Neural cell (in vitro differentiated cells): ENCODE results near the gene EML5. TPM values are rescaled to one million over a fixed set of nuclear protein-coding genes. Genes with fewer than 3 reads are reported as not detected.

ENCODE experiments used
- H2AFZ ChIP-seq: fragments of 200-600, 300-800 bp; sonication (generic), shearing (Covaris generic); 2 replicates; pipeline ENCODE4 v1.6.0; 2014; ENCODE audit warnings: low read depth, mild to moderate bottlenecking, antibody characterized with exemption, low read length, moderate library complexity
- H3F3A ChIP-seq: fragments of 200-600 bp; shearing (Covaris generic); 2 replicates; pipeline ENCODE4 v1.6.1; 2016; ENCODE audit warnings: mild to moderate bottlenecking, moderate library complexity, mixed read lengths, antibody characterized with exemption, low read length; ENCODE audit not compliant: insufficient read depth, poor library complexity, severe bottlenecking
- H3K27ac ChIP-seq: fragments of 200-600, 300-800 bp; sonication (generic), shearing (Covaris generic); 2 replicates; pipeline ENCODE4 v1.5.1; 2014; ENCODE audit warnings: mild to moderate bottlenecking, low read length, moderate library complexity
- H3K27me3 ChIP-seq: fragments of 300-800, 200-600 bp; sonication (generic), shearing (Covaris generic); 2 replicates; pipeline ENCODE4 v1.6.0; 2014; ENCODE audit warnings: mild to moderate bottlenecking, low read depth, low read length, moderate library complexity; ENCODE audit not compliant: insufficient read depth
- H3K36me3 ChIP-seq: fragments of 300-800, 200-600 bp; sonication (generic), shearing (Covaris generic); 2 replicates; pipeline ENCODE4 v1.5.1; 2014; ENCODE audit warnings: mild to moderate bottlenecking, antibody characterized with exemption, low read length, moderate library complexity; ENCODE audit not compliant: insufficient read depth
- H3K4me2 ChIP-seq: fragments of 300-800, 200-600 bp; sonication (generic), shearing (Covaris generic); 2 replicates; pipeline ENCODE4 v1.6.0; 2014; ENCODE audit warnings: mild to moderate bottlenecking, low read length
- H3K4me3 ChIP-seq: fragments of 300-800, 200-600 bp; sonication (generic), shearing (Covaris generic); 2 replicates; pipeline ENCODE4 v1.5.1; 2014; ENCODE audit warnings: mild to moderate bottlenecking, low read length, moderate library complexity
- H3K79me2 ChIP-seq: fragments of 200-600 bp; shearing (Covaris generic); replicated peaks from 2 replicates; pipeline ENCODE4 v1.6.0; 2014; ENCODE audit warnings: mild to moderate bottlenecking, low read length, moderate library complexity; ENCODE audit not compliant: insufficient read depth
- H3K9ac ChIP-seq: fragments of 300-800, 200-600 bp; sonication (generic), shearing (Covaris generic); 2 replicates; pipeline ENCODE4 v1.6.1; 2016; ENCODE audit warnings: mild to moderate bottlenecking, low read length, mixed read lengths
- H3K9me2 ChIP-seq: fragments of 200-600 bp; shearing (Covaris generic); 2 replicates; pipeline ENCODE4 v1.6.1; 2016; ENCODE audit warnings: mild to moderate bottlenecking, low read length, mixed read lengths; ENCODE audit not compliant: insufficient read depth
- H3K9me3 ChIP-seq: fragments of 200-600, 300-800 bp; sonication (generic), shearing (Covaris generic); 2 replicates; pipeline ENCODE4 v1.6.1; 2016; ENCODE audit warnings: mild to moderate bottlenecking, mixed run types, low read length, moderate library complexity, mixed read lengths
- H4K20me1 ChIP-seq: fragments of 200-600 bp; shearing (Covaris generic); 2 replicates; pipeline ENCODE4 v1.6.1; 2016; ENCODE audit warnings: mild to moderate bottlenecking, mixed run types; ENCODE audit not compliant: insufficient read depth
- CTCF ChIP-seq: fragments of 450-650 bp; IDR thresholded peaks from 2 replicates; pipeline ENCODE4 v1.5.1; 2014; ENCODE audit warnings: antibody characterized with exemption, mild to moderate bottlenecking, moderate library complexity; ENCODE audit not compliant: poor library complexity, severe bottlenecking
- EP300 ChIP-seq: fragments of 450-650 bp; conservative IDR thresholded peaks from 2 replicates; pipeline ENCODE4 v1.6.1; 2014; ENCODE audit warnings: antibody characterized with exemption, mild to moderate bottlenecking, moderate library complexity; ENCODE audit not compliant: poor library complexity, severe bottlenecking
- EZH2 ChIP-seq: fragments of 200-600, 300-800 bp; shearing (Covaris generic), sonication (generic); IDR thresholded peaks from 2 replicates; pipeline ENCODE4 v1.6.1; 2014; ENCODE audit warnings: antibody characterized with exemption, low read length, borderline replicate concordance, mild to moderate bottlenecking; ENCODE audit not compliant: insufficient read depth, poor library complexity, severe bottlenecking
- MXI1 ChIP-seq: fragments of 450-650 bp; conservative IDR thresholded peaks from 2 replicates; pipeline ENCODE4 v1.6.1; 2014; ENCODE audit warnings: antibody characterized with exemption, mild to moderate bottlenecking; ENCODE audit not compliant: poor library complexity, severe bottlenecking
- POLR2AphosphoS5 ChIP-seq: IDR thresholded peaks from 2 replicates; pipeline ENCODE4 v1.6.1; 2012
- RAD21 ChIP-seq: fragments of 450-650 bp; conservative IDR thresholded peaks from 2 replicates; pipeline ENCODE4 v1.6.1; 2014; ENCODE audit warnings: antibody characterized with exemption, mild to moderate bottlenecking, moderate library complexity
- REST ChIP-seq: IDR thresholded peaks from 2 replicates; pipeline ENCODE4 v1.6.1; 2012; ENCODE audit warnings: borderline replicate concordance
- SMC3 ChIP-seq: fragments of 450-650 bp; conservative IDR thresholded peaks from 2 replicates; pipeline ENCODE4 v1.6.1; 2014; ENCODE audit warnings: antibody characterized with exemption, mild to moderate bottlenecking, moderate library complexity; ENCODE audit not compliant: poor library complexity
- TAF1 ChIP-seq: IDR thresholded peaks from 2 replicates; pipeline ENCODE4 v1.6.1; 2012; ENCODE audit warnings: low read depth
- polyA plus RNA-seq: library from polyadenylated mRNA; depleted of rRNA; stranded (reverse); fragments of >200 nt; gene quantifications from 2 replicates; pipeline ENCODE4 v1.2.3, GENCODE V29; 2014

EML5 gene
- polyA plus RNA-seq, 1 donor from 2014 or later: 27.5 TPM

- peaks cover 18% of the 10 kb centered on the region for H3K36me3 ChIP-seq
- H2AFZ ChIP-seq: no peak overlapping the region
- H3K27me3 ChIP-seq: no peaks in the 10 kb centered on the region
- no peak overlapping the region for H3K9ac ChIP-seq
- no peak for TF ChIP-seq RAD21
- no peak for TF ChIP-seq MXI1
- H4K20me1 ChIP-seq: no peaks in the 10 kb centered on the region
- no peaks in the 10 kb centered on the region for H3K79me2 ChIP-seq
- H3K4me3 ChIP-seq: no peak overlapping the region
- no peaks in the 10 kb centered on the region for H3K9me3 ChIP-seq
- H3K27ac ChIP-seq: no peak overlapping the region
- no peaks in the 10 kb centered on the region for H3K9me2 ChIP-seq
- no peaks in the 10 kb centered on the region for H3F3A ChIP-seq
- H3K4me2 ChIP-seq: no peak overlapping the region
Observed at GRCh38 chr14:88613552-88614010, 179.2 kb downstream of the EML5 start.

- no peaks in the 10 kb centered on the region for H4K20me1 ChIP-seq
- H3K36me3 ChIP-seq: peaks cover 18% of the 10 kb centered on the region
Observed at GRCh38 chr14:88612981-88613380, 179.8 kb downstream of the EML5 start.

GRCh38 chr14:88611878-88612277 is 180.9 kb downstream of the EML5 start:
- H3F3A ChIP-seq: no peaks in the 10 kb centered on the region
- H3K27me3 ChIP-seq: no peaks in the 10 kb centered on the region
- H3K9me2 ChIP-seq: no peaks in the 10 kb centered on the region
- no peak overlapping the region for H3K4me2 ChIP-seq
- H3K27ac ChIP-seq: no peak overlapping the region
- H3K4me3 ChIP-seq: no peak overlapping the region
- H3K9ac ChIP-seq: no peak overlapping the region
- H3K9me3 ChIP-seq: no peaks in the 10 kb centered on the region
- no peaks in the 10 kb centered on the region for H4K20me1 ChIP-seq
- H2AFZ ChIP-seq: no peak overlapping the region
- peaks cover 18% of the 10 kb centered on the region for H3K36me3 ChIP-seq
- no peaks in the 10 kb centered on the region for H3K79me2 ChIP-seq
- TF ChIP-seq TAF1: no peak
- no peak for TF ChIP-seq MXI1
- no peak for TF ChIP-seq POLR2AphosphoS5
- TF ChIP-seq EP300: no peak
- TF ChIP-seq CTCF: no peak
- no peak for TF ChIP-seq EZH2
- no peak for TF ChIP-seq RAD21
- no peak for TF ChIP-seq SMC3

More at GRCh38 chr14:88612981-88613380, 179.8 kb downstream of the EML5 start:
- H3K9me3 ChIP-seq: no peaks in the 10 kb centered on the region
- no peaks in the 10 kb centered on the region for H3F3A ChIP-seq
- no peaks in the 10 kb centered on the region for H3K9me2 ChIP-seq
- H3K79me2 ChIP-seq: no peaks in the 10 kb centered on the region
- no peak overlapping the region for H3K27ac ChIP-seq
- H3K4me2 ChIP-seq: no peak overlapping the region
- H3K27me3 ChIP-seq: no peaks in the 10 kb centered on the region
- no peak overlapping the region for H3K9ac ChIP-seq
- TF ChIP-seq REST (no peak), POLR2AphosphoS5 (no peak), EZH2 (no peak), RAD21 (no peak), SMC3 (no peak), EP300 (no peak), MXI1 (no peak)
- H2AFZ ChIP-seq: no peak overlapping the region
- no peak overlapping the region for H3K4me3 ChIP-seq
